ENCODE results near the gene NR1H4. TPM values are rescaled to one million over a fixed set of nuclear protein-coding genes. Genes with fewer than 3 reads are reported as not detected.

Gene NR1H4
- total RNA-seq, 3 donors from 2014 or later, result 0.15 TPM; not detected in 2

DNA sequence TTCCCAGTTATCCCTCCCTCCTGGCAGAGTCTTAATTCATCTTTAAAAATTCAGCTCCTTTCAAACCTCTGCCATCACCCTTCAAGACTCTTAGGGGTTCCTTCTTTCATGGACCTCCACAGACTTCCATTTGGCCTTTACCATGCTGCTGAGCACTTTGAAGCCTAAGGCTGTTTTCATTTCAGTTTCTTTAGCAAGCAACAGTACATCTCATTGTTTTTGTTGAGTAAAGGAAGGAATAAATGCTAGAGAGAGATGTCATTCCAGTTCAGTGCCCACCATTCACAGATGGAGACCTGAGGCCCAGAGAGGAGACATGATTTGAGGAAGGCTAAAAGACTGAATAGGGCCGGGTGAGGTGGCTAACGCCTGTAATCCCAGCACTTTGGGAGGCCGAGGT lies 98.5 kb downstream of the NR1H4 start:
- no peak overlapping the region for H3K4me3 ChIP-seq
- H3K27me3 ChIP-seq, result no peaks in the 10 kb centered on the region
- no peaks in the 10 kb centered on the region for H3K36me3 ChIP-seq
- TF ChIP-seq POLR2AphosphoS5 (IDR thresholded peaks at IDR 0.05), result no peak
- TF ChIP-seq POLR2A (IDR thresholded peaks at IDR 0.05), result no peak
- TF ChIP-seq, protein P1, sequence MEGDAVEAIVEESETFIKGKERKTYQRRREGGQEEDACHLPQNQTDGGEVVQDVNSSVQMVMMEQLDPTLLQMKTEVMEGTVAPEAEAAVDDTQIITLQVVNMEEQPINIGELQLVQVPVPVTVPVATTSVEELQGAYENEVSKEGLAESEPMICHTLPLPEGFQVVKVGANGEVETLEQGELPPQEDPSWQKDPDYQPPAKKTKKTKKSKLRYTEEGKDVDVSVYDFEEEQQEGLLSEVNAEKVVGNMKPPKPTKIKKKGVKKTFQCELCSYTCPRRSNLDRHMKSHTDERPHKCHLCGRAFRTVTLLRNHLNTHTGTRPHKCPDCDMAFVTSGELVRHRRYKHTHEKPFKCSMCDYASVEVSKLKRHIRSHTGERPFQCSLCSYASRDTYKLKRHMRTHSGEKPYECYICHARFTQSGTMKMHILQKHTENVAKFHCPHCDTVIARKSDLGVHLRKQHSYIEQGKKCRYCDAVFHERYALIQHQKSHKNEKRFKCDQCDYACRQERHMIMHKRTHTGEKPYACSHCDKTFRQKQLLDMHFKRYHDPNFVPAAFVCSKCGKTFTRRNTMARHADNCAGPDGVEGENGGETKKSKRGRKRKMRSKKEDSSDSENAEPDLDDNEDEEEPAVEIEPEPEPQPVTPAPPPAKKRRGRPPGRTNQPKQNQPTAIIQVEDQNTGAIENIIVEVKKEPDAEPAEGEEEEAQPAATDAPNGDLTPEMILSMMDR (IDR thresholded peaks at IDR 0.05), result no peak
- no peak overlapping the region for H3K27ac ChIP-seq
- no peak for DNase-seq (ENCODE audit: low spot score in 2 of 2)
- intact Hi-C loops (cut with DNase I; ENCODE audit: low total_unique reads), result no loop called here
- H3K9me3 ChIP-seq, result no peaks in the 10 kb centered on the region
- H3K4me1 ChIP-seq, result peaks cover 0 to 4% of the 10 kb centered on the region in 2 donors

DNA sequence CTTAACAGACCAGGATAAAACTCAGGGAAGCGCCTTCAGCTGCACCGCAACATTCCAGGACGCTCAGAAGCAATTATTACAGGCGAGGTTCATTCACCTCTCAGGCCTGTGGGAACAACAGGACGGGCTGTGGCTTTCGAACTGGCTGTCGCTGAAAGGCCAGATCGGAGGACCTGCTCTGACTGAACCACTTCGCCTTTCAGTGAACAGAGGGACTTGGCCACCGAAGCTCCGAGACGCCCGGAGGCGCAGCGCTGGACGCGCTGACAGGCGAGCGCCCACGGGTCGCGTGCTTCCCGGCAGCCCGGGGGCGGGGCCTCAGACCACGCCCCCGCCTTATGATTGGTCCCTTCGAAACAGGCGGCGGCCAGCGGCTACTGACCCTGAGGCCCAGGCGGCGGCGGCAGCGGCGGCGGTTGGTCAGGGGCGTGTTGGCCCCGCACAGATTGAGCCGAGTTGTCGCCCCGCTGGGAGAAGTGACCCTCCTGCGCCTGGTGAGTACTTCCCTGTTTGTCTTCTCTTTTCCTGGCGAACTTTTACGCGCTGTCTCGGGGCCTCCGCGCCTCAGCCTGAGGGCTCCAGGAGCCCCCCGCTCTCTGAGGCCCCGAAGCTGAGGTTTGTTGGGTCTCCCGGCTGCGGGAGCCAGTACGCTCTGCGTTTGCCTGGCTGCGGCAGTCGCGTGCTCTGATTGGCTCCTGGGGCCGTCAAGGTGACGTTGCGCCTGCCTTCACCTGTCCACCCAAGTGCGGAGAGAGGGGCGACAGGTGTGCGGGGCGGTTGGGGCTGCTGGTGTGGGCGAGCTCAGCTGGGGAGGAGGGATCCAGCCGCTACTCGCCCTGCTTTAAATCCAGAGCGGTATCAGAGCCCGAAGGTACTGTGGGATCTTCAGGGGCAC lies 99.9 kb downstream of the NR1H4 start, which contains the start of gene GAS2L3:
GAS2L3 (plus strand) TSS at position 393 of the 895 bp plus-strand sequence. CDS start 21,221 bp downstream, outside the sequence.
- peak; percentile 73 to 82 for DNase-seq (ENCODE audit: low spot score in 2 of 2)
- H3K27ac ChIP-seq, result peak within 1 kb of the TSS; percentile 88 to 89
- no peaks in the 10 kb centered on the region for H3K27me3 ChIP-seq

DNA sequence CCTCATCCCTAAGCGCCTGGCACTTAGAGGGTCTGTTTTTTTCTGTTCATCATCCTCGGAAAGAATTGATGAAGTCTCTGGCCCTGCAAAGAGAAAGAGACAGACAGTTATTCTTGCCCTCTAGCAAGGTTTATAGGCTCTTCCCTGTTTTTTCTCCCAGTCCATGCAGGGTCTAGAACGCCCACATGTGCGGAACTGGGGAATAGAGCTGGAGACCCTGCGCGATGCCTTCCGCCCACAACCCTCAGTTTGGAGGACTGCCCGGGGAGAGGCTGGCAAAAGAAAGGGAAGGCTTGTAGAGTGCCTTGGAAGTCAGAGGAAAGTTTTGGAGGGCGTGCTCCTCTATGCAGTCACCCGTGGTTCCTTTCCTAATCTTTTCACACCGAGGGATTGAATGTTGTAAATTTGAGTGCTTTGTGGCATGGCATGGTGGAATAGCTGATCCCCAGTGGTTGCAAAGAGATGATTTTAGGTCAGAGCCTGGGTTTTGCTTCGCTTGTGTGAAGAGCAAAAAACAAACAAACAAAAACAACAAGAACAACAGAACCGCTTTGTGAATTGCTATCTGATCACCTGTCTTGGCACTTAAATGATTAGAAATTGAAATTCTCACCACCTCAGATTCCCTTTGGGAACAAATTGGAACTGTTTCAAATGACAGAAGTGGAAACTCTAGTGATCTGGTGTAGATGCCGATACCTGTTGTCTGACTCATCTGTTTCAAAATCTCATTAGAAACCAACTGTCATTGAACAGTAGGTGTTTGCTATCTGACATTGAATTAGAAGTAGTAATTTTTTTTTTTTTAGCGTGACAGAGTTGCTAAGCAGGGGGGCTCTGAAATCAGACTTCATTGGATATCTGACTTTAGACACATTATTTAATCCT lies 100.8 kb downstream of the NR1H4 start:
- intact Hi-C loops (cut with DNase I; ENCODE audit: low total_unique reads), result no loop called here
- Histone ChIP-seq H3K36me3 (no peaks in the 10 kb centered on the region), H3K4me1 (peaks cover 0 to 4% of the 10 kb centered on the region in 2 donors), H3K4me3 (peak overlapping the region; percentile 55 to 77 (median 65)), H3K27me3 (no peaks in the 10 kb centered on the region), H3K9me3 (no peaks in the 10 kb centered on the region), H3K27ac (peak overlapping the region; percentile 88 to 89)
- TF ChIP-seq POLR2AphosphoS5 (IDR thresholded peaks at IDR 0.05) (no peak), POLR2A (IDR thresholded peaks at IDR 0.05) (no peak)
- TF ChIP-seq, protein P1 (IDR thresholded peaks at IDR 0.05), result no peak
- no peak for DNase-seq (ENCODE audit: low spot score in 2 of 2)

More for the DNA sequence above, 99.9 kb downstream of the NR1H4 start, which contains the start of gene GAS2L3:
- intact Hi-C loops (cut with DNase I; ENCODE audit: low total_unique reads), result no loop called here
- TF ChIP-seq, protein P1 (IDR thresholded peaks at IDR 0.05), result no peak
- peak in 2 of 3 donors; percentile 9 to 35 for TF ChIP-seq POLR2AphosphoS5 (IDR thresholded peaks at IDR 0.05)
- Histone ChIP-seq H3K4me3 (peak within 1 kb of the TSS; percentile 55 to 77 (median 65)), H3K9me3 (no peaks in the 10 kb centered on the region), H3K4me1 (peaks cover 0 to 4% of the 10 kb centered on the region in 2 donors), H3K36me3 (no peaks in the 10 kb centered on the region)

DNA sequence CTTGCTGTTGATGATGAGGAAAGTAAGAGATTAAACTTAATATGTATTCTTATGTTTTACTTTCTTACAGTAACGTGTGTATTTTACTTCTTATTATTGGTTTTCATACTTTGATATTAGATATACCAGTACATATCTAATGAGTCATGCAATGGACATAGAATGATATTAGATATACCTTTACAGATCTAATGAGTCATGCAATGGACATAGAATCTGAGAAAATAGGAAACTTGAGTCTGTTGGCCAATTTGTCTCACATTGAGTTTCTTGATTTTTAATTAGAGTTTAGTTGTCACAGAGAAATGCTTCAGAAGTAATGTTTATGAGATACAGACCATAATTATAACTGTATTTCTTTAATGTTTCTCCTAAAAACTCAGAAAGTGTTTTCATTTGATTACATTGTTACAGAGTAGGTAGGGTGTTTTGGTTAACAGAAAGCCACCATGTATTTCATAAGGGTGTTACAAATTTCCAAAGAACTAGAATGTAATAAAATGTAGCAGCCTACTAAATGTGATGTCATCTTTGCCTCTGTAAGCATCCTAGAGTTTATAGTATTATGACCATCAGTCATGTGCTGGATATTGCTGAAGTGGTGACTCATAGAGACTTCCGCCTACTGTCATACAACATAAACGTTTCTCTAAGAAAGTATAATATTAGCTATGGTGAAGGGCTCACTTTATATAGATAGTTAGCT lies 102.8 kb downstream of the NR1H4 start:
- H3K36me3 ChIP-seq, result no peaks in the 10 kb centered on the region
- peaks cover 0 to 4% of the 10 kb centered on the region in 2 donors for H3K4me1 ChIP-seq
- no peaks in the 10 kb centered on the region for H3K9me3 ChIP-seq
- TF ChIP-seq POLR2A (IDR thresholded peaks at IDR 0.05) (no peak), POLR2AphosphoS5 (IDR thresholded peaks at IDR 0.05) (no peak)
- TF ChIP-seq, protein P1 (IDR thresholded peaks at IDR 0.05), result no peak
- H3K4me3 ChIP-seq, result no peak overlapping the region
- intact Hi-C loops (cut with DNase I; ENCODE audit: low total_unique reads), result no loop called here
- H3K27ac ChIP-seq, result no peak overlapping the region
- no peak for DNase-seq (ENCODE audit: low spot score in 2 of 2)
- no peaks in the 10 kb centered on the region for H3K27me3 ChIP-seq

Measured in breast epithelium (tissue), 4 donors.